ENCODE data around the gene GRIA4. TPM values are rescaled to one million over a fixed set of nuclear protein-coding genes. Genes with fewer than 3 reads are reported as not detected.

Gene GRIA4
- polyA plus RNA-seq, 1 donor from 2014 or later = 6.3 TPM

- Histone ChIP-seq H3K9me2 (ENCODE audit: insufficient read depth, low read length) (no peaks in the 10 kb centered on the region), H4K20me1 (ENCODE audit: insufficient read depth) (no peaks in the 10 kb centered on the region)
Measured at GRCh38 chr11:105799263-105799662, 189.4 kb downstream of the GRIA4 start.

DNA sequence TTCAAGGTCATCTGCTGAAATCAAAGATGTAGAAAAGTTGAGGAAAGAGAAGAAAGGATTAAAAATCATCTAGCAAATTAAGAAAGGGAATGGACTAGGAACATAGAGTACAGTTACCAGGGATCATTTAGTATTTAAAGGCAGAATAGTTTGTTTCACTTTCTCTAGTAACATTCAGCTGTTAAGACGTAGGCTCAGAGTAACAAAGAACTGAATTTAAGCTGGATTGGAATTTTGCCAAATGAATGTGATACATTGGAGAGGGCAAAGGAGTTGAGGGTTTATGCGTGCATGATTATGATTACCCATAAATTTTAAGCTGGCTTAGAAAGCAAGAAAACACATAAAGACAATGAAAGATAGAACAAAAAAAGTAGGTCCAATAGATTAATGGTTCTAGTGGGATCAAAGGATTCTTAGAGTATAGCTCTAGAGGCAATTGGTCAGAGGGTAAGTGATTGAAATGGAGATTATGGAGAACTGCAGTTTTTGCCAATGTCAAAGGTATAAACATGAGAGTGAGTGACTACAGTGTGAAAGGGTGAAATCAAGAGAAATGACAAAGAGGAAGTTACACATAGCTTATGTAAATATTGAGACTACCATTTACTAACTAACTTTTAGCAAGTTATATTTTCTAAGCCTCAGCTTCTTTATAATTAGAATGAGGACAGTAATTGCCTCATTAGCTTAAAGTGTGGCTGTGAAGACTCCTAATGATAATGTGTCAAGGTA lies 190.0 kb downstream of the GRIA4 start:
- Histone ChIP-seq H3K79me2 (replicated peaks; ENCODE audit: insufficient read depth, low read length) (no peaks in the 10 kb centered on the region), H3K4me3 (ENCODE audit: low read length) (no peak overlapping the region), H3K27me3 (ENCODE audit: insufficient read depth, low read depth, low read length) (no peaks in the 10 kb centered on the region), H4K20me1 (ENCODE audit: insufficient read depth) (no peaks in the 10 kb centered on the region), H3K9ac (ENCODE audit: low read length) (no peak overlapping the region), H3F3A (ENCODE audit: insufficient read depth, low read length, poor library complexity, severe bottlenecking) (no peaks in the 10 kb centered on the region), H3K9me3 (ENCODE audit: low read length) (no peaks in the 10 kb centered on the region), H3K36me3 (ENCODE audit: insufficient read depth, low read length) (no peaks in the 10 kb centered on the region), H3K9me2 (ENCODE audit: insufficient read depth, low read length) (no peaks in the 10 kb centered on the region), H2AFZ (ENCODE audit: low read depth, low read length) (no peak overlapping the region), H3K4me2 (ENCODE audit: low read length) (no peak overlapping the region), H3K27ac (ENCODE audit: low read length) (no peak overlapping the region)
- TF ChIP-seq CTCF (IDR thresholded peaks at IDR 0.05; ENCODE audit: poor library complexity, severe bottlenecking) (no peak), EP300 (conservative IDR thresholded peaks at IDR 0.05; ENCODE audit: poor library complexity, severe bottlenecking) (no peak), RAD21 (conservative IDR thresholded peaks at IDR 0.05) (no peak), TAF1 (IDR thresholded peaks at IDR 0.05; ENCODE audit: low read depth) (no peak), SMC3 (conservative IDR thresholded peaks at IDR 0.05; ENCODE audit: poor library complexity) (no peak)

More at GRCh38 chr11:105799263-105799662, 189.4 kb downstream of the GRIA4 start:
- H3K27me3 ChIP-seq (ENCODE audit: insufficient read depth, low read depth, low read length) = no peaks in the 10 kb centered on the region
- H3K4me2 ChIP-seq (ENCODE audit: low read length) = no peak overlapping the region
- no peaks in the 10 kb centered on the region for H3K79me2 ChIP-seq (replicated peaks; ENCODE audit: insufficient read depth, low read length)
- no peak overlapping the region for H2AFZ ChIP-seq (ENCODE audit: low read depth, low read length)
- no peak overlapping the region for H3K4me3 ChIP-seq (ENCODE audit: low read length)
- H3K9ac ChIP-seq (ENCODE audit: low read length) = no peak overlapping the region
- H3K27ac ChIP-seq (ENCODE audit: low read length) = no peak overlapping the region
- no peaks in the 10 kb centered on the region for H3K9me3 ChIP-seq (ENCODE audit: low read length)
- H3F3A ChIP-seq (ENCODE audit: insufficient read depth, low read length, poor library complexity, severe bottlenecking) = no peaks in the 10 kb centered on the region
- no peaks in the 10 kb centered on the region for H3K36me3 ChIP-seq (ENCODE audit: insufficient read depth, low read length)
- TF ChIP-seq RAD21 (conservative IDR thresholded peaks at IDR 0.05) (no peak), CTCF (IDR thresholded peaks at IDR 0.05; ENCODE audit: poor library complexity, severe bottlenecking) (no peak), SMC3 (conservative IDR thresholded peaks at IDR 0.05; ENCODE audit: poor library complexity) (no peak)

GRCh38 chr11:105802390-105802789 lies 192.5 kb downstream of the GRIA4 start:
- TF ChIP-seq SMC3 (conservative IDR thresholded peaks at IDR 0.05; ENCODE audit: poor library complexity) = no peak
- no peak for TF ChIP-seq POLR2AphosphoS5 (IDR thresholded peaks at IDR 0.05)
- TF ChIP-seq EP300 (conservative IDR thresholded peaks at IDR 0.05; ENCODE audit: poor library complexity, severe bottlenecking) = no peak
- no peak for TF ChIP-seq EZH2 (IDR thresholded peaks at IDR 0.05; ENCODE audit: borderline replicate concordance, insufficient read depth, low read length, poor library complexity, severe bottlenecking)
- Histone ChIP-seq H3K4me3 (ENCODE audit: low read length) (no peak overlapping the region), H3K4me2 (ENCODE audit: low read length) (no peak overlapping the region), H3K9me3 (ENCODE audit: low read length) (no peaks in the 10 kb centered on the region), H3K9ac (ENCODE audit: low read length) (no peak overlapping the region), H3F3A (ENCODE audit: insufficient read depth, low read length, poor library complexity, severe bottlenecking) (no peaks in the 10 kb centered on the region), H3K27me3 (ENCODE audit: insufficient read depth, low read depth, low read length) (no peaks in the 10 kb centered on the region), H2AFZ (ENCODE audit: low read depth, low read length) (no peak overlapping the region), H3K79me2 (replicated peaks; ENCODE audit: insufficient read depth, low read length) (no peaks in the 10 kb centered on the region), H3K36me3 (ENCODE audit: insufficient read depth, low read length) (no peaks in the 10 kb centered on the region), H4K20me1 (ENCODE audit: insufficient read depth) (no peaks in the 10 kb centered on the region), H3K9me2 (ENCODE audit: insufficient read depth, low read length) (no peaks in the 10 kb centered on the region), H3K27ac (ENCODE audit: low read length) (no peak overlapping the region)

All from neural cell (in vitro differentiated cells).